ENCODE results near the gene PLPPR1.

PLPPR1 gene

GRCh38 chr9:101372327-101373118 is 344.0 kb downstream of the PLPPR1 start:
- in situ Hi-C loops (cut with HindIII; ENCODE audit: low sequenced_read_pairs): no loop called here

Measured in DLD1 (cell line).